NCI-H2029 treated with DMSO at 0.1 percent for 48 hours (cell line): Measurements from ENCODE around the gene TNPO1.

Experiments used
- DNase-seq: peaks from one replicate; lab custom pipeline; 2025; lab: John Stamatoyannopoulos, UW

TNPO1 gene

GRCh38 chr5:72818866-72819534, 2.5 kb downstream of the TNPO1 start:
- DNase-seq: peak; percentile 55

GRCh38 chr5:72821776-72822175, 5.3 kb downstream of the TNPO1 start:
- no peak for DNase-seq

- DNase-seq: no peak
Measured at GRCh38 chr5:72822944-72823343, 6.5 kb downstream of the TNPO1 start.

GRCh38 chr5:72829707-72830106, 13.2 kb downstream of the TNPO1 start:
- DNase-seq: no peak

- DNase-seq: no peak
Measured at GRCh38 chr5:72830362-72830761, 13.9 kb downstream of the TNPO1 start.

GRCh38 chr5:72831685-72832084, 15.2 kb downstream of the TNPO1 start:
- DNase-seq: no peak

- no peak for DNase-seq
Measured at GRCh38 chr5:72834924-72835323, 18.5 kb downstream of the TNPO1 start.

GRCh38 chr5:72835633-72836032, 19.2 kb downstream of the TNPO1 start:
- DNase-seq: no peak

GRCh38 chr5:72836810-72837209, 20.3 kb downstream of the TNPO1 start:
- DNase-seq: no peak

GRCh38 chr5:72837524-72838096, 21.1 kb downstream of the TNPO1 start:
- DNase-seq: no peak

GRCh38 chr5:72840041-72840440, 23.6 kb downstream of the TNPO1 start:
- no peak for DNase-seq

- DNase-seq: no peak
Measured at GRCh38 chr5:72841756-72842535, 25.5 kb downstream of the TNPO1 start.

- no peak for DNase-seq
Measured at GRCh38 chr5:72842816-72843215, 26.4 kb downstream of the TNPO1 start.

- DNase-seq: no peak
Measured at GRCh38 chr5:72844218-72844603, 27.8 kb downstream of the TNPO1 start.

GRCh38 chr5:72845889-72846288, 29.4 kb downstream of the TNPO1 start:
- no peak for DNase-seq

GRCh38 chr5:72846483-72846882, 30.0 kb downstream of the TNPO1 start:
- DNase-seq: no peak

GRCh38 chr5:72847439-72847838, 31.0 kb downstream of the TNPO1 start:
- DNase-seq: no peak

- peak; percentile 61 for DNase-seq
Measured at GRCh38 chr5:72847989-72848473, 31.6 kb downstream of the TNPO1 start.

GRCh38 chr5:72848474-72849428, 32.3 kb downstream of the TNPO1 start:
- no peak for DNase-seq

- no peak for DNase-seq
Measured at GRCh38 chr5:72849546-72849945, 33.1 kb downstream of the TNPO1 start.

- no peak for DNase-seq
Measured at GRCh38 chr5:72850113-72850512, 33.7 kb downstream of the TNPO1 start.

GRCh38 chr5:72852356-72852755, 35.9 kb downstream of the TNPO1 start:
- DNase-seq: no peak
